HepG2 (cell line): ENCODE results near the gene GGT1. TPM values are rescaled to one million over a fixed set of nuclear protein-coding genes. Genes with fewer than 3 reads are reported as not detected.

ENCODE experiments used
- AKNA ChIP-seq: sonication (generic); formaldehyde crosslinking; IDR thresholded peaks from 2 replicates; pipeline ENCODE4 v1.4.0; 2020; ENCODE audit warnings: missing genetic modification reagents, borderline replicate concordance
- HOXD1 ChIP-seq: sonication (generic); formaldehyde crosslinking; IDR thresholded peaks from 2 replicates; pipeline ENCODE4 v1.5.0; 2020; ENCODE audit warnings: missing genetic modification reagents
- NFKBIZ ChIP-seq: IDR thresholded peaks from 2 replicates; pipeline ENCODE4 v1.6.1; 2018; ENCODE audit warnings: missing genetic modification reagents, missing compliant biosample characterization
- PRDM15 ChIP-seq: sonication (generic); formaldehyde crosslinking; IDR thresholded peaks from 2 replicates; pipeline ENCODE4 v1.4.0; 2020; ENCODE audit warnings: missing genetic modification reagents
- RXRB ChIP-seq: IDR thresholded peaks from 2 replicates; pipeline ENCODE4 v1.6.1; 2016; ENCODE audit warnings: borderline replicate concordance, missing genetic modification reagents, missing compliant biosample characterization
- ZNF142 ChIP-seq: sonication (generic); formaldehyde crosslinking; IDR thresholded peaks from 2 replicates; pipeline ENCODE4 v1.4.0; 2020; ENCODE audit warnings: missing genetic modification reagents
- ZNF639 ChIP-seq: conservative IDR thresholded peaks from 2 replicates; pipeline ENCODE4 v1.6.1; 2018; ENCODE audit warnings: missing genetic modification reagents
- polyA plus RNA-seq, 8 experiments: library from polyadenylated mRNA; depleted of rRNA in 3 of 8; stranded (reverse) in 7 of 8; unstranded in 1 of 8; fragments of >200 nt; fragmentation: Illumina TruSeq in 4 of 8; extraction: Trizol in 4 of 8; gene quantifications; 2 replicates each; pipeline versions ENCODE4 v1.2.1 to v1.2.3, GENCODE V29; 2011 to 2016; ENCODE audit warnings: low read depth in 4 of 8, missing spikeins in 1 of 8, mixed read lengths in 1 of 8; ENCODE audit not compliant: insufficient read depth in 1 of 8
- total RNA-seq, 5 experiments: library from RNA; depleted of rRNA; stranded (reverse); fragments of >200 nt; fragmentation: Illumina TruSeq; extraction: Trizol; gene quantifications; 2 replicates each; pipeline ENCODE4 v1.2.3, GENCODE V29; 2016; ENCODE audit warnings: low read depth in 1 of 5
- TF ChIP-seq, protein P1 (sequence below): sonication (generic); formaldehyde crosslinking; conservative IDR thresholded peaks from 2 replicates; pipeline ENCODE4 v1.4.0; 2020; ENCODE audit warnings: missing genetic modification reagents

GGT1 gene
- total and polyA plus RNA-seq, 2 of the 13 experiments (the other 11 are each of a cell fraction or from before 2014, with no cell fraction given), result 29.9 to 103 TPM

- TF ChIP-seq ZNF142, result no peak
- TF ChIP-seq RXRB (CRISPR knock-in tag), result peak; percentile 90
- TF ChIP-seq AKNA, result no peak
- peak; percentile 69; the same call in 1 of the 2 replicates for TF ChIP-seq NFKBIZ
- no peak for TF ChIP-seq PRDM15 (CRISPR knock-in tag)
- no peak for TF ChIP-seq HOXD1 (CRISPR knock-in tag)
- TF ChIP-seq, protein P1, sequence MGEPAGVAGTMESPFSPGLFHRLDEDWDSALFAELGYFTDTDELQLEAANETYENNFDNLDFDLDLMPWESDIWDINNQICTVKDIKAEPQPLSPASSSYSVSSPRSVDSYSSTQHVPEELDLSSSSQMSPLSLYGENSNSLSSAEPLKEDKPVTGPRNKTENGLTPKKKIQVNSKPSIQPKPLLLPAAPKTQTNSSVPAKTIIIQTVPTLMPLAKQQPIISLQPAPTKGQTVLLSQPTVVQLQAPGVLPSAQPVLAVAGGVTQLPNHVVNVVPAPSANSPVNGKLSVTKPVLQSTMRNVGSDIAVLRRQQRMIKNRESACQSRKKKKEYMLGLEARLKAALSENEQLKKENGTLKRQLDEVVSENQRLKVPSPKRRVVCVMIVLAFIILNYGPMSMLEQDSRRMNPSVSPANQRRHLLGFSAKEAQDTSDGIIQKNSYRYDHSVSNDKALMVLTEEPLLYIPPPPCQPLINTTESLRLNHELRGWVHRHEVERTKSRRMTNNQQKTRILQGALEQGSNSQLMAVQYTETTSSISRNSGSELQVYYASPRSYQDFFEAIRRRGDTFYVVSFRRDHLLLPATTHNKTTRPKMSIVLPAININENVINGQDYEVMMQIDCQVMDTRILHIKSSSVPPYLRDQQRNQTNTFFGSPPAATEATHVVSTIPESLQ (CRISPR knock-in tag), result no peak
- TF ChIP-seq ZNF639, result 0 out of 2 replicates have a peak, but pooled peaks have one; percentile 34
Observed at GRCh38 chr22:24578355-24579257, 24.4 kb upstream of the GGT1 start (continued).
